ENCODE results near the gene VTA1. TPM values are rescaled to one million over a fixed set of nuclear protein-coding genes. Genes with fewer than 3 reads are reported as not detected.

Gene VTA1
- total and polyA plus RNA-seq, 2 of the 8 experiments (the other 6 are each of a cell fraction or from before 2014, with no cell fraction given) = 63.6 to 67.0 TPM

- Histone ChIP-seq H3K14ac (ENCODE audit: insufficient read length) (no peak overlapping the region), H3K4me1 (replicated peaks in 1 of 4; ENCODE audit: control insufficient read depth in 3 of 4, insufficient read depth in 4 of 4, low read length in 3 of 4) (no peaks in the 10 kb centered on the region), H3K9me3 (ENCODE audit: insufficient read depth in 2 of 2, low read depth in 1 of 2, low read length in 1 of 2) (no peaks in the 10 kb centered on the region), H2AK5ac (ENCODE audit: low read depth, low read length) (no peak overlapping the region), H2BK20ac (ENCODE audit: low read length) (no peak overlapping the region), H3K79me1 (ENCODE audit: low read depth, low read length) (no peaks in the 10 kb centered on the region), H3K27me3 (replicated peaks in 1 of 4; ENCODE audit: control insufficient read depth in 3 of 4, extremely low read depth in 1 of 4, insufficient read depth in 3 of 4, low read length in 3 of 4) (no peaks in the 10 kb centered on the region), H4K5ac (ENCODE audit: insufficient read length, low read depth, low read length) (no peak overlapping the region), H3K4ac (replicated peaks; ENCODE audit: insufficient read length, low read depth, low read length) (no peak overlapping the region), H3K27ac (ENCODE audit: low read depth, low read length) (no peak overlapping the region), H3K56ac (replicated peaks; ENCODE audit: insufficient read length, low read depth, low read length) (no peak overlapping the region), H3K4me2 (ENCODE audit: insufficient read depth in 1 of 2, low read depth in 2 of 2, low read length in 2 of 2) (no peak overlapping the region), H3K23me2 (ENCODE audit: low read depth, low read length) (no peaks in the 10 kb centered on the region), H3K9ac (replicated peaks in 1 of 4; ENCODE audit: extremely low read depth in 1 of 4, low read depth in 3 of 4, low read length in 3 of 4) (no peak overlapping the region), H3K4me3 (ENCODE audit: extremely low read depth in 1 of 4, insufficient read depth in 2 of 4, low read depth in 3 of 4, low read length in 4 of 4) (no peak overlapping the region), H3K18ac (ENCODE audit: extremely low read depth, low read length) (no peak overlapping the region), H2AFZ (ENCODE audit: low read length) (no peak overlapping the region), H3K36me3 (ENCODE audit: control insufficient read depth in 2 of 4, insufficient read depth in 4 of 4, low read length in 3 of 4) (no peaks in the 10 kb centered on the region), H4K8ac (ENCODE audit: extremely low read depth, insufficient read depth, low read length) (no peak overlapping the region), H3K79me2 (ENCODE audit: control insufficient read depth in 1 of 2, insufficient read depth in 2 of 2, low read length in 2 of 2) (no peaks in the 10 kb centered on the region), H2BK120ac (replicated peaks; ENCODE audit: low read depth, low read length) (no peak overlapping the region), H2BK15ac (ENCODE audit: low read length) (no peak overlapping the region), H4K91ac (replicated peaks; ENCODE audit: insufficient read length, low read length) (no peak overlapping the region), H2BK12ac (ENCODE audit: low read depth, low read length) (no peak overlapping the region), H3K23ac (ENCODE audit: insufficient read length) (no peak overlapping the region), H4K20me1 (replicated peaks in 1 of 2; ENCODE audit: control insufficient read depth in 1 of 2, insufficient read depth in 2 of 2, low read length in 2 of 2) (no peaks in the 10 kb centered on the region), H2BK5ac (ENCODE audit: low read depth, low read length) (no peak overlapping the region)
- DNase-seq (ENCODE audit: low read depth in 1 of 2, low spot score in 2 of 2) (no peak), FAIRE-seq (no peak)
- ChIA-PET CTCF (ENCODE audit: partially characterized antibody) (interaction anchor here (0.7 to 1.0 kb wide), 2 partner anchors 10 to 69 kb away, joined by 3 read pairs; no protein-coding TSS in a partner anchor), POLR2A (ENCODE audit: partially characterized antibody) (no interaction called here)
- no peak for TF ChIP-seq RFX5 (IDR thresholded peaks at IDR 0.05; ENCODE audit: borderline replicate concordance, low read depth, low read length)
- no peak for TF ChIP-seq BACH1 (IDR thresholded peaks at IDR 0.05; ENCODE audit: low read length)
- TF ChIP-seq CHD2 (IDR thresholded peaks at IDR 0.05; ENCODE audit: low read length) = no peak
- TF ChIP-seq TBP (IDR thresholded peaks at IDR 0.05; ENCODE audit: low read depth, low read length) = no peak
- 94% methylated on average over 4 of the region's 4 CpGs; no CpG with 5 or more reads in 1 of the 2 experiments for WGBS, 2 experiments (ENCODE audit: extremely low coverage in 1 of 2, insufficient coverage in 1 of 2, insufficient read length in 1 of 2, insufficient replicate concordance in 2 of 2, low coverage in 1 of 2, low lambda C conversion rate in 2 of 2, missing lambda C conversion rate in 1 of 2)
These were observed 78.1 kb downstream of the VTA1 start for GRCh38 chr6:142225115-142225514.

Measured in H1 (cell line).